H1 (cell line): ENCODE measurements around the gene ZNF747. TPM values are rescaled to one million over a fixed set of nuclear protein-coding genes. Genes with fewer than 3 reads are reported as not detected.

Experiments used
- CTCF ChIA-PET: fragments of 300-600 bp; sonication (Branson Sonifier 250); formaldehyde crosslinking; loops from one replicate; lab custom pipeline; 2021; ENCODE audit not compliant: partially characterized antibody; lab: Charles Lee
- POLR2A ChIA-PET: fragments of 300-600 bp; sonication (Branson Sonifier 250); formaldehyde crosslinking; loops from one replicate; lab custom pipeline; 2021; ENCODE audit warnings: inconsistent platforms; ENCODE audit not compliant: partially characterized antibody; lab: Charles Lee
- DNase-seq, 2 experiments: peaks; one replicate each; pipeline versions ENCODE4 v3.0.0 to v3.0.0-alpha.2; 2010 to 2022; ENCODE audit warnings: low spot score in 2 of 2, low read depth in 1 of 2, mixed read lengths in 1 of 2
- FAIRE-seq: peaks from 2 replicates; lab custom pipeline; 2011; peaks lifted over from hg19 to GRCh38; lab: Jason Lieb, UNC
- H2AFZ ChIP-seq: 2 replicates; pipeline ENCODE4 v1.8.1; 2012; ENCODE audit warnings: low read length, inconsistent platforms
- H2AK5ac ChIP-seq: 2 replicates; pipeline ENCODE4 v1.6.1; 2013; ENCODE audit warnings: low read depth, low read length
- H2BK120ac ChIP-seq: replicated peaks from 2 replicates; pipeline ENCODE3; 2013; ENCODE audit warnings: low read depth, low read length, inconsistent platforms
- H2BK12ac ChIP-seq: 2 replicates; pipeline ENCODE4 v1.6.1; 2013; ENCODE audit warnings: low read depth, low read length
- H2BK15ac ChIP-seq: 2 replicates; pipeline ENCODE4 v1.6.1; 2013; ENCODE audit warnings: low read length
- H2BK20ac ChIP-seq: 2 replicates; pipeline ENCODE4 v1.6.1; 2013; ENCODE audit warnings: low read length
- H2BK5ac ChIP-seq: 2 replicates; pipeline ENCODE4 v1.6.1; 2013; ENCODE audit warnings: low read depth, low read length
- H3K14ac ChIP-seq: 2 replicates; pipeline ENCODE4 v1.6.1; 2013; ENCODE audit warnings: inconsistent platforms; ENCODE audit not compliant: insufficient read length
- H3K18ac ChIP-seq: 2 replicates; pipeline ENCODE4 v1.6.1; 2013; ENCODE audit warnings: low read length; ENCODE audit errors: extremely low read depth
- H3K23ac ChIP-seq: 2 replicates; pipeline ENCODE4 v1.6.1; 2013; ENCODE audit warnings: inconsistent platforms; ENCODE audit not compliant: insufficient read length
- H3K23me2 ChIP-seq: 2 replicates; pipeline ENCODE4 v1.6.1; 2013; ENCODE audit warnings: low read depth, low read length
- H3K27ac ChIP-seq: 2 replicates; pipeline ENCODE4 v1.6.1; 2011; ENCODE audit warnings: low read depth, low read length, inconsistent platforms
- H3K27me3 ChIP-seq, 4 experiments: replicated peaks in 1 of 4; 1 replicate in 1 of 4; 2 replicates in 3 of 4; pipeline versions ENCODE4 v1.6.1 to v1.8.1; 2011 to 2013; ENCODE audit warnings: low read length in 3 of 4, mild to moderate bottlenecking in 3 of 4, inconsistent platforms in 2 of 4, mixed read lengths in 2 of 4, moderate library complexity in 1 of 4; ENCODE audit not compliant: control insufficient read depth in 3 of 4, insufficient read depth in 3 of 4; ENCODE audit errors: extremely low read depth in 1 of 4
- H3K36me3 ChIP-seq, 4 experiments: 2 replicates each; pipeline versions ENCODE4 v1.6.1 to v1.8.1; 2011 to 2013; ENCODE audit warnings: mild to moderate bottlenecking in 4 of 4, low read length in 3 of 4, moderate library complexity in 2 of 4, control low read depth in 1 of 4, inconsistent platforms in 1 of 4; ENCODE audit not compliant: insufficient read depth in 4 of 4, control insufficient read depth in 2 of 4
- H3K4ac ChIP-seq: replicated peaks from 2 replicates; pipeline ENCODE3; 2013; ENCODE audit warnings: low read length, low read depth, mixed read lengths, inconsistent platforms; ENCODE audit not compliant: insufficient read length
- H3K4me1 ChIP-seq, 4 experiments: replicated peaks in 1 of 4; 1 replicate in 1 of 4; 2 replicates in 3 of 4; pipeline versions ENCODE4 v1.6.1 to v1.8.1; 2011 to 2013; ENCODE audit warnings: low read length in 3 of 4, inconsistent platforms in 2 of 4, mixed read lengths in 1 of 4; ENCODE audit not compliant: insufficient read depth in 4 of 4, control insufficient read depth in 3 of 4
- H3K4me2 ChIP-seq, 2 experiments: 2 replicates each; pipeline versions ENCODE4 v1.6.1 to v1.8.1; 2011 to 2013; ENCODE audit warnings: low read depth in 2 of 2, low read length in 2 of 2, control low read depth in 1 of 2, inconsistent platforms in 1 of 2, mild to moderate bottlenecking in 1 of 2; ENCODE audit not compliant: insufficient read depth in 1 of 2
- H3K4me3 ChIP-seq, 4 experiments: fragments of 200-600, 300-600 bp in 1 of 4; sonication (generic), shearing (Covaris generic), sonication (Bioruptor Twin) in 1 of 4; 2 replicates each; pipeline versions ENCODE4 v1.5.1 to v1.8.1; 2011 to 2016; ENCODE audit warnings: low read length in 4 of 4, low read depth in 3 of 4, control low read depth in 2 of 4, inconsistent platforms in 2 of 4, mild to moderate bottlenecking in 2 of 4, mixed read lengths in 1 of 4, moderate library complexity in 1 of 4; ENCODE audit not compliant: insufficient read depth in 2 of 4; ENCODE audit errors: extremely low read depth in 1 of 4
- H3K56ac ChIP-seq: replicated peaks from 2 replicates; pipeline ENCODE3; 2013; ENCODE audit warnings: low read depth, mild to moderate bottlenecking, mixed read lengths, low read length, inconsistent platforms; ENCODE audit not compliant: insufficient read length
- H3K79me1 ChIP-seq: 2 replicates; pipeline ENCODE4 v1.6.1; 2013; ENCODE audit warnings: low read depth, low read length, control low read depth
- H3K79me2 ChIP-seq, 2 experiments: 2 replicates each; pipeline versions ENCODE4 v1.6.1 to v1.8.1; 2012 to 2013; ENCODE audit warnings: low read length in 2 of 2, mild to moderate bottlenecking in 2 of 2, inconsistent platforms in 1 of 2; ENCODE audit not compliant: insufficient read depth in 2 of 2, control insufficient read depth in 1 of 2
- H3K9ac ChIP-seq, 4 experiments: replicated peaks in 1 of 4; 1 replicate in 1 of 4; 2 replicates in 3 of 4; pipeline versions ENCODE4 v1.6.1 to v1.8.1; 2011 to 2013; ENCODE audit warnings: low read depth in 3 of 4, low read length in 3 of 4, control low read depth in 2 of 4, mild to moderate bottlenecking in 2 of 4, moderate library complexity in 2 of 4, inconsistent platforms in 1 of 4; ENCODE audit errors: extremely low read depth in 1 of 4
- H3K9me3 ChIP-seq, 2 experiments: 2 replicates each; pipeline versions ENCODE4 v1.6.1 to v1.8.1; 2012 to 2013; ENCODE audit warnings: mild to moderate bottlenecking in 2 of 2, moderate library complexity in 2 of 2, control low read depth in 1 of 2, inconsistent platforms in 1 of 2, low read depth in 1 of 2, low read length in 1 of 2, mixed read lengths in 1 of 2; ENCODE audit not compliant: insufficient read depth in 2 of 2
- H4K20me1 ChIP-seq, 2 experiments: replicated peaks in 1 of 2; 2 replicates each; pipeline versions ENCODE3 to v1.8.1; 2011 to 2013; ENCODE audit warnings: inconsistent platforms in 2 of 2, low read length in 2 of 2, mild to moderate bottlenecking in 1 of 2; ENCODE audit not compliant: insufficient read depth in 2 of 2, control insufficient read depth in 1 of 2
- H4K5ac ChIP-seq: 2 replicates; pipeline ENCODE4 v1.6.1; 2013; ENCODE audit warnings: low read length, low read depth, mixed read lengths, inconsistent platforms; ENCODE audit not compliant: insufficient read length
- H4K8ac ChIP-seq: 2 replicates; pipeline ENCODE4 v1.8.0; 2013; ENCODE audit warnings: mild to moderate bottlenecking, moderate library complexity, low read length, inconsistent platforms; ENCODE audit not compliant: insufficient read depth; ENCODE audit errors: extremely low read depth
- H4K91ac ChIP-seq: replicated peaks from 2 replicates; pipeline ENCODE3; 2013; ENCODE audit warnings: low read length, mixed read lengths, inconsistent platforms; ENCODE audit not compliant: insufficient read length
- BACH1 ChIP-seq: IDR thresholded peaks from 2 replicates; pipeline ENCODE4 v1.6.1; 2012; ENCODE audit warnings: low read length, improper control_type of control experiment
- CEBPB ChIP-seq: IDR thresholded peaks from 2 replicates; pipeline ENCODE4 v1.6.1; 2012; ENCODE audit warnings: low read depth, low read length
- EP300 ChIP-seq, 2 experiments: IDR thresholded peaks; 1 replicate in 1 of 2; 2 replicates in 1 of 2; pipeline ENCODE4 v1.6.1; 2011 to 2012; ENCODE audit warnings: low read depth in 2 of 2, low read length in 2 of 2, mild to moderate bottlenecking in 2 of 2, borderline replicate concordance in 1 of 2, inconsistent platforms in 1 of 2, moderate library complexity in 1 of 2
- FOSL1 ChIP-seq: IDR thresholded peaks from 2 replicates; pipeline ENCODE4 v1.6.1; 2011; ENCODE audit warnings: mild to moderate bottlenecking, low read depth, low read length, moderate library complexity; ENCODE audit not compliant: insufficient read depth
- POLR2AphosphoS5 ChIP-seq: IDR thresholded peaks from 2 replicates; pipeline ENCODE4 v1.6.1; 2011; ENCODE audit warnings: low read depth, low read length
- POU5F1 ChIP-seq: IDR thresholded peaks from 2 replicates; pipeline ENCODE4 v1.6.1; 2011; ENCODE audit warnings: low read depth, mild to moderate bottlenecking, low read length, moderate library complexity
- RBBP5 ChIP-seq: IDR thresholded peaks from 2 replicates; pipeline ENCODE4 v1.7.1; 2012; ENCODE audit warnings: low read depth, mild to moderate bottlenecking, inconsistent platforms, low read length, moderate library complexity, borderline replicate concordance
- RFX5 ChIP-seq: IDR thresholded peaks from 2 replicates; pipeline ENCODE4 v1.6.1; 2011; ENCODE audit warnings: low read depth, low read length, improper control_type of control experiment, borderline replicate concordance
- SIN3A ChIP-seq, 2 experiments: IDR thresholded peaks in 1 of 2; conservative IDR thresholded peaks in 1 of 2; 2 replicates each; pipeline ENCODE4 v1.6.1; 2011 to 2012; ENCODE audit warnings: low read length in 2 of 2, improper control_type of control experiment in 1 of 2, low read depth in 1 of 2, mild to moderate bottlenecking in 1 of 2
- SIX5 ChIP-seq: IDR thresholded peaks from 2 replicates; pipeline ENCODE4 v1.6.1; 2011; ENCODE audit warnings: mild to moderate bottlenecking, low read depth, low read length
- WGBS, 2 experiments: shearing (Covaris generic) in 1 of 2; methylation state at CpG; one replicate each; pipeline versions ENCODE4 v1.1.6 to v1.1.7; 2013 to 2015; ENCODE audit warnings: low lambda C conversion rate in 2 of 2, mixed read lengths in 2 of 2, inconsistent platforms in 1 of 2, low coverage in 1 of 2, missing lambda C conversion rate in 1 of 2; ENCODE audit not compliant: insufficient replicate concordance in 2 of 2, insufficient coverage in 1 of 2, insufficient read length in 1 of 2; ENCODE audit errors: extremely low coverage in 1 of 2, missing lambda C conversion rate in 1 of 2; 5-methylcytosine and 5-hydroxymethylcytosine counted together
- polyA plus RNA-seq, 7 experiments: library from polyadenylated mRNA; depleted of rRNA in 3 of 7; stranded (reverse) in 5 of 7; unstranded in 2 of 7; fragments of >200 nt in 5 of 7; fragments of 200-250 nt in 2 of 7; gene quantifications; 1 replicate in 5 of 7; 2 replicates in 1 of 7; 4 replicates in 1 of 7; pipeline versions ENCODE4 v1.2.1 to v1.2.3, GENCODE V29; 2011 to 2013; ENCODE audit warnings: missing spikeins in 2 of 7, mixed read lengths in 2 of 7
- total RNA-seq: library from RNA; stranded (reverse); fragmentation: NEBNext Ultra II Directional; extraction: Animal tissue kit (Norgen Biotek cat#: 25700); gene quantifications from 2 replicates; pipeline ENCODE4 v1.2.1, GENCODE V29; 2021

ZNF747 gene
- total and polyA plus RNA-seq, 2 of the 8 experiments (the other 6 are each of a cell fraction or from before 2014, with no cell fraction given): 9.9 to 10.3 TPM

- CTCF ChIA-PET: interaction anchor here (0.8 to 1.6 kb wide), 10 partner anchors 13 to 153 kb away, joined by 3 to 8 read pairs (median 4); partner anchors contain the start of genes ZNF747 and ZNF785
- POLR2A ChIA-PET: interaction anchor here (0.5 to 3.4 kb wide), 35 partner anchors 8 to 224 kb away, joined by 3 to 45 read pairs (median 5); partner anchors contain the start of genes DCTPP1, ZNF689, ZNF747 and ZNF764
- Histone ChIP-seq H3K14ac (no peak within 1 kb of the TSS), H3K79me1 (no peaks in the 10 kb centered on the region), H3K27me3 (no peaks in the 10 kb centered on the region), H4K91ac (peak within 1 kb of the TSS; percentile 95), H3K4me1 (peaks cover 0 to 9% (median 2%) of the 10 kb centered on the region in 4 experiments; a peak in 5 of 7 replicates), H3K4ac (peak within 1 kb of the TSS; percentile 96), H2BK5ac (peak within 1 kb of the TSS; percentile 83; the same call in 1 of the 2 replicates), H3K9ac (peak within 1 kb of the TSS; percentile 62 to 78 (median 68); a peak in 6 of 7 replicates), H3K23ac (no peak within 1 kb of the TSS), H3K79me2 (no peaks in the 10 kb centered on the region), H3K4me3 (peak within 1 kb of the TSS; percentile 78 to 89 (median 82)), H3K9me3 (no peaks in the 10 kb centered on the region), H3K27ac (peak within 1 kb of the TSS; percentile 64; the same call in 1 of the 2 replicates), H4K8ac (peak within 1 kb of the TSS; percentile 90), H2BK12ac (no peak within 1 kb of the TSS), H4K5ac (peak within 1 kb of the TSS; percentile 99), H2BK15ac (peak within 1 kb of the TSS; percentile 46; the same call in 1 of the 2 replicates), H2AFZ (peak within 1 kb of the TSS; percentile 82), H3K23me2 (peaks cover 14% of the 10 kb centered on the region; the same call in 1 of the 2 replicates), H4K20me1 (peaks cover 0 to 2% of the 10 kb centered on the region in 2 experiments), H2AK5ac (no peak within 1 kb of the TSS), H3K4me2 (peak within 1 kb of the TSS; percentile 74 to 99), H2BK20ac (no peak within 1 kb of the TSS), H3K36me3 (no peaks in the 10 kb centered on the region), H3K18ac (peak within 1 kb of the TSS; percentile 86; the same call in 1 of the 2 replicates), H3K56ac (peak within 1 kb of the TSS; percentile 92), H2BK120ac (no peak within 1 kb of the TSS)
- DNase-seq (peak; percentile 90 to 91), FAIRE-seq (no peak)
- WGBS, 2 experiments: 2% methylated on average over 60 of the region's 67 CpGs; no CpG with 5 or more reads in 1 of the 2 experiments
- TF ChIP-seq POLR2AphosphoS5 (0 out of 2 replicates have a peak, but pooled peaks have one; percentile 10), FOSL1 (no peak), BACH1 (no peak), RBBP5 (no peak), CEBPB (no peak), POU5F1 (no peak), RFX5 (no peak), SIN3A (conservative IDR thresholded peaks at IDR 0.05 in 1 of 2, IDR thresholded peaks at IDR 0.05 in 1 of 2; ENCODE audit: low read depth in 1 of 2, low read length in 2 of 2) (peak; percentile 66 to 96; a peak in 3 of 4 replicates), EP300 (IDR thresholded peaks at IDR 0.05; ENCODE audit: borderline replicate concordance in 1 of 2, low read depth in 2 of 2, low read length in 2 of 2) (no peak), SIX5 (peak; percentile 50; the same call in 1 of the 2 replicates)
Measured at GRCh38 chr16:30571445-30572322, 37.0 kb upstream of the ZNF747 start, which contains the start of gene ZNF688. Gene ZNF688, minus strand, starts transcription at chr16:30571714. Its CDS starts 85 bp downstream, at chr16:30571629.
